HCT116 (cell line): ENCODE results near the gene FRK.

ENCODE experiments used
- EZH2phosphoT487 ChIP-seq: fragments of 200-600 bp; IDR thresholded peaks from 2 replicates; pipeline ENCODE4 v1.6.1; 2018; ENCODE audit warnings: antibody characterized with exemption, borderline replicate concordance
- POLR2AphosphoS5 ChIP-seq: IDR thresholded peaks from 2 replicates; pipeline ENCODE4 v1.6.1; 2011; ENCODE audit warnings: mild to moderate bottlenecking, low read depth, low read length, moderate library complexity
- RAD21 ChIP-seq: IDR thresholded peaks from 2 replicates; pipeline ENCODE4 v1.6.1; 2012; ENCODE audit warnings: low read depth, mild to moderate bottlenecking
- ZFX ChIP-seq: fragments of 450-650 bp; IDR thresholded peaks from 2 replicates; pipeline ENCODE4 v1.6.1; 2017
- TF ChIP-seq, protein P1 (sequence below), 3 experiments: fragments of 200-600 bp in 1 of 3; sonication (generic) in 1 of 3; IDR thresholded peaks in 2 of 3; conservative IDR thresholded peaks in 1 of 3; 2 replicates each; pipeline ENCODE4 v1.5.1; 2012 to 2017; ENCODE audit warnings: low read depth in 2 of 3, low read length in 2 of 3, antibody characterized with exemption in 1 of 3, borderline replicate concordance in 1 of 3, control low read depth in 1 of 3, mild to moderate bottlenecking in 1 of 3, mixed read lengths in 1 of 3, mixed run types in 1 of 3, moderate library complexity in 1 of 3; ENCODE audit not compliant: insufficient read depth in 1 of 3

DNA sequence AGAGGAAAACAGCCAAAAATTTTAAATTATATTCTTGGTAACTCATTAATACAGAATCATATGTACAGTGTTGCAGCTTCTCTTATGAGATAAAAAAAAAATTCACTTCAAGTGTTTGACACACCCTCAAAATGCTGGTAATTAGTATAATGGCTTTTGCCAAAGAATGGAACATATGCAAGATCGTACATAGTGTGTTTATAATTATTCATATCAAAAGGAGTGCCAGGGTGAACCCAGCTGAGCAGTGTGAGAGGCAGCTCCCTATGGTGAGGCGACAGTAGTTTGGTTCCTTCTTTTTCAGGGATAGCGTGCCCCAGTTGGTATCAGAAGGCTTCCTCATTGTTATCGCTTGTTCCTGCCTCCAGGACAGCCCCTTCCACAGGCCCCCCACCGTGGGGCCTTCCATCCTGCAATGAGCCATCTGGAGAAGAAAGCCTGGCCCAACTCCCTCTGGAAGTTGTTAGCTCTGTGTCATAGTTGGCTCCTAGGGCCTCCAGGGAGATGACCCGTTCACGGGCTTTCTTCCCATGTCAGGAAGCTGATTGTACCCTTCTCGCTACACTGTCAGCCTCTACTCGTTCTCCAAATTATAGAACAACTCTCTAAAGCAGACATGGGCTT lies 150.7 kb downstream of the FRK start:
- TF ChIP-seq, protein P1, sequence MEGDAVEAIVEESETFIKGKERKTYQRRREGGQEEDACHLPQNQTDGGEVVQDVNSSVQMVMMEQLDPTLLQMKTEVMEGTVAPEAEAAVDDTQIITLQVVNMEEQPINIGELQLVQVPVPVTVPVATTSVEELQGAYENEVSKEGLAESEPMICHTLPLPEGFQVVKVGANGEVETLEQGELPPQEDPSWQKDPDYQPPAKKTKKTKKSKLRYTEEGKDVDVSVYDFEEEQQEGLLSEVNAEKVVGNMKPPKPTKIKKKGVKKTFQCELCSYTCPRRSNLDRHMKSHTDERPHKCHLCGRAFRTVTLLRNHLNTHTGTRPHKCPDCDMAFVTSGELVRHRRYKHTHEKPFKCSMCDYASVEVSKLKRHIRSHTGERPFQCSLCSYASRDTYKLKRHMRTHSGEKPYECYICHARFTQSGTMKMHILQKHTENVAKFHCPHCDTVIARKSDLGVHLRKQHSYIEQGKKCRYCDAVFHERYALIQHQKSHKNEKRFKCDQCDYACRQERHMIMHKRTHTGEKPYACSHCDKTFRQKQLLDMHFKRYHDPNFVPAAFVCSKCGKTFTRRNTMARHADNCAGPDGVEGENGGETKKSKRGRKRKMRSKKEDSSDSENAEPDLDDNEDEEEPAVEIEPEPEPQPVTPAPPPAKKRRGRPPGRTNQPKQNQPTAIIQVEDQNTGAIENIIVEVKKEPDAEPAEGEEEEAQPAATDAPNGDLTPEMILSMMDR (IDR thresholded peaks at IDR 0.05 in 2 of 3, conservative IDR thresholded peaks at IDR 0.05 in 1 of 3; ENCODE audit: borderline replicate concordance in 1 of 3, insufficient read depth in 1 of 3, low read depth in 2 of 3, low read length in 2 of 3), result no peak
- no peak for TF ChIP-seq POLR2AphosphoS5
- TF ChIP-seq EZH2phosphoT487, result no peak
- no peak for TF ChIP-seq RAD21
- TF ChIP-seq ZFX, result no peak
